ENCODE results near the gene HTR3C.
A peak's percentile ranks its signal among the peaks of the same experiment; 100 is the strongest.

HTR3C gene

DNA sequence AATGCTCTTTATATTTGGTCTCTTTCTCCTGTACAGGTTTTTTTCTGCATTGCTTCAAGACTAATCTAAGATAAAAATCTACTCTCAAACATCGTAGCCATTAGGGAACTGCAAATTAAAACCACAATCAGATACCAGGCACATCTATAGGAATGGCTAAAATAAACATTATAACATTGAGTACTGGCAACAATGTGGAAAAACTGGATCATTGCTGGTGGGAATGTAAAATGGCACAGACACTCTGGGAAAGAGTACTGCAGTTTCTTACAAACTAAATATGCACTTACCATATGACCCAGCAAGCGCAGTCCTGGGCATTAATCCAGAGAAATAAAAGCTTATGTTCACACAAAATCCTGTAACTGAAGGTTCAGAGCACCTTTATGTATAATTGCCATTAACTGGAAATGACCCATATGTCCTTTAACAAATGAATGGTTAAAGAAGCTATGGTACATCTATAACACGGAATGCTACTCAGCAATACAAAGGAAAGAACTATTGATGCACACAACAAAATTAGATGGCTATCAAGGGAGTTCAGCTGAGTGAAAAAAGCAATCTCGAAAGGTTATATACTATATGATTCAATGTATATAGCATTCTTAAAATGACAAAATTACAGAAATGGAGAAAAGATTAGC is 41.5 kb upstream of the HTR3C start:
- TF ChIP-seq, protein P1, sequence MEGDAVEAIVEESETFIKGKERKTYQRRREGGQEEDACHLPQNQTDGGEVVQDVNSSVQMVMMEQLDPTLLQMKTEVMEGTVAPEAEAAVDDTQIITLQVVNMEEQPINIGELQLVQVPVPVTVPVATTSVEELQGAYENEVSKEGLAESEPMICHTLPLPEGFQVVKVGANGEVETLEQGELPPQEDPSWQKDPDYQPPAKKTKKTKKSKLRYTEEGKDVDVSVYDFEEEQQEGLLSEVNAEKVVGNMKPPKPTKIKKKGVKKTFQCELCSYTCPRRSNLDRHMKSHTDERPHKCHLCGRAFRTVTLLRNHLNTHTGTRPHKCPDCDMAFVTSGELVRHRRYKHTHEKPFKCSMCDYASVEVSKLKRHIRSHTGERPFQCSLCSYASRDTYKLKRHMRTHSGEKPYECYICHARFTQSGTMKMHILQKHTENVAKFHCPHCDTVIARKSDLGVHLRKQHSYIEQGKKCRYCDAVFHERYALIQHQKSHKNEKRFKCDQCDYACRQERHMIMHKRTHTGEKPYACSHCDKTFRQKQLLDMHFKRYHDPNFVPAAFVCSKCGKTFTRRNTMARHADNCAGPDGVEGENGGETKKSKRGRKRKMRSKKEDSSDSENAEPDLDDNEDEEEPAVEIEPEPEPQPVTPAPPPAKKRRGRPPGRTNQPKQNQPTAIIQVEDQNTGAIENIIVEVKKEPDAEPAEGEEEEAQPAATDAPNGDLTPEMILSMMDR (IDR thresholded peaks at IDR 0.05) = no peak
- TF ChIP-seq ZFX (IDR thresholded peaks at IDR 0.05; ENCODE audit: borderline replicate concordance) = no peak
- peak overlapping the region; percentile 43 for H3K27ac ChIP-seq

DNA sequence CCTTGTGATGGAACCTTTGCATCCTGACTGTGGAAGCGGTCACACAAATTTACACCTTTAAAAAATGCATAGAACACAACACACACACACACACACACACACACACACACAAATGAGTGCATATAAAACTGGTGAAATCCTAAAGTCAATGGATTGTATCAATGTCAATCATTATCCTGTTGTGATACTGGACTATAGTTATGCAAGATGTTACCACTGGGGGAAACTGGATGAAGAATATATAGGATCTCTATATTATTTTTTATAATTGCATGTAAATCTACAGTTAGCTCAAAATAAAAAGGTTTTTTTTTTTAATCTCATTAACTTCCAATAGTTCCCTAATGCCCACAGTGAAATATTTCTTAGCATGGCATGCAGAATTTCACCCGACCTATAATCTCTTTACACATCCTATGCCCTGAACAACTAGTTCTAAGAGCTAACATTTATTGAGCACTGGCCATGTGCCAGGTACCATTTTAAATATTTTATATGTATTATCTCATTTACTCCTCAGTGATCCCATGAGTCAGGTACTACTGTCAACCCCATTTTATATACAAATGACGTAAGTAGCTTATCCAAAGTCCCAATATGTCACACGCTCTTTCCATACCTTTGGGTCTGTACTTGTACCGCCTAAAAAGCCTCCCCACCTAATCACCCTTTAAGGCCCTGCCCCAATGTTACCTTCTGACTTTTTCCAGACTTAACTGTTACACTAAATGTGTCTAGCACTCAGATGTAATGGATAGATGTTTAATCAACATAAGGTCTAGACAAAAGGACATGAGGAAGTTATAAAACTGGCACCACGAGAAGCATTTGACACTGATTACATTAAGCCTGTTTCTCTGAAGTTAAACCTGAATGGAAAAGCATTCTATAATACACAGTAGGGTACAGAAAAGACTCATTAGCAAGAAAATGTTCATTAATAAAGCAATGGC is 40.6 kb upstream of the HTR3C start:
- peak overlapping the region; percentile 43 for H3K27ac ChIP-seq
- no peak for TF ChIP-seq ZFX (IDR thresholded peaks at IDR 0.05; ENCODE audit: borderline replicate concordance)
- TF ChIP-seq, protein P1 (IDR thresholded peaks at IDR 0.05) = no peak

DNA sequence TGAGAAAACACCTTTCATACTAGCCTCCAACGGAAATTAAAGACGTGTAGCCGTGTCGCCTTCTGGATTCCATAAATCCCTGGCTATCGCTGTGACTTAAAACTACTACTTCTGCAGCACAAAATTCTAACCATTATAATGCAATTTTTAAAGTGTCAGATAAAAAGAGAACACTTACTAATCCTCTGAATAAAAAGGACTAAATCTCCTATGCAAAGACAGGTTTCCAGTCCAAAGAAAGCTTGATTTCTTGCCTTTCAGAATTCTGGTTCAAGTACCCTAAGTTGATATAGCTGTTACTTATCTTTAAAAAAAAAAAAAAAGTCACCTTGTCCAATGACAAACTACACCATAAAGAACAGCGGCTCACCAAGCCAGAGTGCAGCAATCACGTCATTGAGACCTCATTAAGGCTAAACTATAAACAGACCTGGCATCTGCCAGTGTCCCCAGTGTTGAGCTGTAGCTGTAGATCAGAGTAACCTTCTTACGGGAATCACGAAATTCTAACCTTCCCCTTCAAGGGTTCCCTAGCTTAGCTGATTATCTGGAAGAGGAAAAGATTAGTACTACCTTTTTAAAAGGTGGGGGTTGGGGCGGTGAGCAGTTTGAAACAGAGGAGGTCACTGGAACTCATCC is 37.3 kb upstream of the HTR3C start:
- no peak for TF ChIP-seq ZFX (IDR thresholded peaks at IDR 0.05; ENCODE audit: borderline replicate concordance)
- TF ChIP-seq, protein P1 (IDR thresholded peaks at IDR 0.05) = no peak
- H3K27ac ChIP-seq = no peak overlapping the region

DNA sequence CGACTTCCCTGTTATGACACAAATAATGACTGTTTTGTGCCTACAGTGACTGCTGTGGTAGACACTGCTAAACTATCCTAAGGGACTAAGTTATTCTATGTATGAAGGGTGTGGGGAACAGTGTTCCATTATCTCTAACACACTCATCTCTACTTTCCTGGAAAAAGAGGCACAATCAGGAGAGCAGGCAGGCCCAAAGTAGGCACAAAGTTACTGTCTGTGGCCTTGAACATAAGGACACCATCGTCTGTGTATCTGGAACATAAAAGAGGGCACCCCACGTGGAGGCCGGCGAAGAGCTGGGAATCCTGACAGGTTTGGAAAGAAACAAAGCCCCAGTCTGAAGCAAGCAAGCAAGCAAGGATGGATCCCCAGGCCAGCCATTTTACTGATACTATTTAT is 36.7 kb upstream of the HTR3C start:
- no peak for TF ChIP-seq ZFX (IDR thresholded peaks at IDR 0.05; ENCODE audit: borderline replicate concordance)
- TF ChIP-seq, protein P1 (IDR thresholded peaks at IDR 0.05) = no peak
- no peak overlapping the region for H3K27ac ChIP-seq

DNA sequence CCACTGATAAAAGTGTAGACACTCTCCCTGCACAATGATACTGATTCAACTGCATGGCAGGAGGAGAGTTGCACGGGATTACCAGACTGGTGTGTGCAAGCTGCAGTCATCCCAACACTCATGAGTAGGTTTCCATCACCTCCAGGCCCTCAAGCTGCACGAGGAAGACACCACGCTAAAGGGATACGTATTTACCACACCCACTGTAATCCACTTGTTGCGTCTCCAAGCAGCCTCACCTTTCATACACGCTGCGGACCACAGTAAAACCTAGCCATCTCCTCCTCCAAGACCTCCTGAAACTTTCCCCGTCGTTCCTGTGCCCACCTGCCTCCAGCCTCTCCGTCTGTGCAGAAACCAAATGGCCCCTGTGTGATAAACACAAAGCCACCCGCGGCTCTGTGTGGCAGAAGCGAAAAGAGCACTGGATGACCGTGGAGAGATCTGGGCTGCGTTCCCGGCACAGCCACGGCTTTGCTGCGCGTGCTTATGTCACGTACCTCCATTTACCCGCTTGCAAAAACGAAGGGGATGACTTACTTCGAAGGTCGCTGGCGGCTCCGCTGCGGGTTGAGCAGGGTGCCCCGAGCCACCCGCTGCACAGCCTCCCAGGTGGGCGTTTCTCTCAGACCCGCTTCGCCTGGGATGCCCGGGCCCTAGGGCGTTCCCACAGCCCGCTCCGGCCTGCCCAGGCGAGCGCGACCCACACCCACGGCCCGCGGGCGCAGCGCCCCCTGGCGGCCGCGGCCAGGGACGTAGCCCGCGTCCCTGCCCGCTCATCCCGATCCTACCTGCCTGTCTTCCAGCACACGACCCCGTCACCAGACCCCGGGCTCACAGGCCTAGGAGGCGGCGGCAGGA is 35.8 kb upstream of the HTR3C start:
- H3K27ac ChIP-seq = peak overlapping the region; percentile 58
- no peak for TF ChIP-seq ZFX (IDR thresholded peaks at IDR 0.05; ENCODE audit: borderline replicate concordance)
- TF ChIP-seq, protein P1 (IDR thresholded peaks at IDR 0.05) = peak; percentile 98

DNA sequence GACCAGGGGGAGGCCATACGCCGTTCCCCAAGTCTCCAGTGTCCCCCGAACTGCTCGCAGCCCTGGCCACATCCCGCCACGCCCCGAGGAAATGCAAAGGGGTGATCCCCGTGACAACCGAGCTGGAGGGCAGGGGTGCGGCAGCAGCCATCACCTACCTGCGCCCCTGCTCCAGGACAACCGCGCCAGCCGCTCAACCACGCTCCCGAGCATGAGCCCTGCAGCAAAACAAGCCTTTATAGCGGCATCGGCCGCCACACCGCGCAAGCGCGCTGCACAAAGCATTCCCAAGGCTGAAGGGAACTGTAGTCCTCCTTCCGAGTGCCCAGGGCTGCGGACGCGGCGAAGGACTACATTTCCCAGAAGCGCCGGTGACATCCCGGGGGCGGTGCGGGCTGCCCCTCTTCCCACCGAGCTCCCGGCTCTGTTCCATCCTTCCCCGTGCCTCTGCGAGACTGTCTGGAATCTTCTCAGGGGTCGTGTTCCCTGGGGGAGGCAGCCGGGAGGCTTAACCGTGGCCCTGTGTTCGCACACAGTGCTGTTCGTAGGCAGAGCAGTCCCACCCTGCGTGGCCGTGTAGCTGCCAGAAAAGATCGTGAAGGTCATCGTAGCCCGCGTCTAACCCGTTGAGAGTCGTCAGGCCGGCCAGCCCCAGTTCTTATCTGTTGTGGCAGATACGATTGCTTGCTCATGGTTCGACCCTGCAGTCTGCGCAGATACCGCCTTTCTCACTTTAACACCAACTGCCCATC is 35.0 kb upstream of the HTR3C start, which contains the start of gene ABCC5:
Gene ABCC5 (minus strand): TSS at position 213 of the 752 bp plus-strand sequence. CDS start 3,492 bp downstream, outside the sequence.
- peak within 1 kb of the TSS; percentile 58 for H3K27ac ChIP-seq

More for the DNA sequence above, 35.0 kb upstream of the HTR3C start, which contains the start of gene ABCC5:
- no peak for TF ChIP-seq ZFX (IDR thresholded peaks at IDR 0.05; ENCODE audit: borderline replicate concordance)
- TF ChIP-seq, protein P1 (IDR thresholded peaks at IDR 0.05) = peak; percentile 60

Data from 22Rv1 (cell line).